NCI-H1048 (cell line): ENCODE data around the gene CISD2.
"Not testable (repeated sequence)": the region's sequence is repeated elsewhere in the genome, so short reads cannot be mapped to it uniquely, and the experiment has no call there.

Source experiments
- DNase-seq: peaks from one replicate; lab custom pipeline; 2025; lab: John Stamatoyannopoulos, UW

CISD2 gene

DNA sequence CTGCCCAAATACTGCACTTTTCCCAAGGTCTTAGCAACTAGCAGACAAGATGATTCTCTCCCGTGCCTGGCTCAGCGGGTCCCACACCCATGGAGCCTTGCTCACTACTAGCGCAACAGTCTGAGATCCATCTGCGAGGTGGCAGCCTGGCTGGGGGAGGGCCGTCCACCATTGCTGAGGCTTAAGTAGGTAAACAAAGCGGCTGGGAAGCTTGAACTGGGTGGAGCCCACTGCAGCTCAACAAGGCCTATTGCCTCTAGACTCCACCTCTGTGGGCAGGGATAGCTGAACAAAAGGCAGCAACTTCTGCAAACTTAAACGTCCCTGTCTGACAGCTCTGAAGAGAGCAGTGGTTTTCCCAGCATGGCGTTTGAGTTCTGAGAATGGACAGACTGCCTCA, 50.9 kb downstream of the CISD2 start:
- not testable (repeated sequence) for DNase-seq

- no peak for DNase-seq
These were observed 66.9 kb downstream of the CISD2 start for GRCh38 chr4:102935716-102936115.

DNA sequence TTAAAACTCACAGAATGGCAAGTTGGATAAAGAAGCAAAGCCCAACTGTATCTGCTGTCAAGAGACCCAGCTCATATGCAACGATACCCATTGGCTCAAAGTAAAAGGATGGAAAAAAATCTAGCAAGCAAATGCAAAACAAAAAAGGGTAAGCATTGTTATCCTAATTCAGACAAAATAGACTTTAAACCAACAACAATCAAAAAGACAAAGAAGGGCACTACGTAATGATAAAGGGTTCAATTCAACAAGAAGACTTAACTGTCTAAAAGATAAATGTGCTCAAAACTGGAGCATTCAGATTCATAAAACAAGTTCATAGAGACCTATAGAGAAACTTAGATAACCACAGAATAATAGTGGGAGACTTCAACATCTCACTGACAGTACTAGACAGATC, 69.3 kb downstream of the CISD2 start:
- DNase-seq = not testable (repeated sequence)
